OCI-M2 (cell line): ENCODE results near the gene CPOX.

ENCODE experiments used
- DNase-seq: peaks from one replicate; lab custom pipeline; 2025; ENCODE audit not compliant: unreplicated experiment; lab: John Stamatoyannopoulos, UW

The CPOX gene

GRCh38 chr3:98541695-98542094, 51.7 kb downstream of the CPOX start:
- DNase-seq: no peak

- DNase-seq: no peak
Measured at GRCh38 chr3:98540346-98540745, 53.1 kb downstream of the CPOX start.

GRCh38 chr3:98536456-98537017, 56.9 kb downstream of the CPOX start:
- DNase-seq: no peak

GRCh38 chr3:98534734-98535133, 58.7 kb downstream of the CPOX start:
- no peak for DNase-seq

- no peak for DNase-seq
Measured at GRCh38 chr3:98534168-98534567, 59.2 kb downstream of the CPOX start.

GRCh38 chr3:98532709-98533571, 60.5 kb downstream of the CPOX start:
- no peak for DNase-seq

- DNase-seq: no peak
Measured at GRCh38 chr3:98532275-98532637, 61.2 kb downstream of the CPOX start.

GRCh38 chr3:98531622-98532274, 61.7 kb downstream of the CPOX start, which contains the start of gene GPR15:
TSS of gene GPR15 (plus strand) at chr3:98531978. CDS start at chr3:98532034, 56 bp downstream.
- no peak for DNase-seq

- DNase-seq: no peak
Measured at GRCh38 chr3:98530676-98531075, 62.7 kb downstream of the CPOX start.

- DNase-seq: no peak
Measured at GRCh38 chr3:98529856-98530459, 63.5 kb downstream of the CPOX start.
